SW480 (cell line): ENCODE data around the gene PTK7.
"Not testable (repeated sequence)": the region's sequence is repeated elsewhere in the genome, so short reads cannot be mapped to it uniquely, and the experiment has no call there.

Experiments used
- DNase-seq: peaks from one replicate; pipeline ENCODE4 v3.0.0-alpha.2; 2016; ENCODE audit warnings: low spot score

The PTK7 gene

DNA sequence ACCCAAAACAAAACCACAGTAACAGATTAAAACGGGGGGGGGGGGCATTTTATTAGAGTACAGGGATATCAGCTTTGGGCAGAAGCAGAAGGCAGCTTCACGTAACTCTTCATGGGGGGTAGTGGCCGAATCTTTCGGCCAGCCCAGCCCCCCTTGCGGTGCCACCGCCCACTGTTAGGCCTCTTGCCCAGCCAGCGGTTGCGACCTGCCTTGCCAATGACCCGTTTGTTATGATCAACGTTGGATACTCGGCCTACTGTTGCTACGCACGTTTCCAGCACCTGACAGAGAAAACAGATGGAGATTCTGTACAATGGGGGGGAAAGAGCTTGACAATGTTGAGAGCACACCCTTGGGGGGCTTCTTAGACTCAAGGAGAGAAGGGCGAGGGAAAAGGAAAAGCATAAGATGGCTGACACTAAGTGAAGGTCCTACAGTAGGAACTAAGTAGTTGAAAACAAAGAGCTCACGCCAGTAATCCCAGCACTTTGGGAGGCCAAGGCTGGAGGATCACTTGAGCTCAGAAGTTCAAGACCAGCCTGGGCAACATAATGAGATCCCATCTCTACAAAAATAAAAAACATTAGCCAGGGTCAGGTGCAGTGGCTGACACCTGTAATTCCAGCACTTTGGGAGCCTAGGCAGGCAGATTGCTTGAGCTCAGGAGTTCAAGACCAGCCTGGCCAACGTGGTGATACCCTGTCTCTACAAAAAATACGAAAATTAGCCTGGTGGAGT is 21.7 kb upstream of the PTK7 start:
- DNase-seq = no peak

GRCh38 chr6:43055966-43056365 is 20.1 kb upstream of the PTK7 start:
- DNase-seq = no peak

DNA sequence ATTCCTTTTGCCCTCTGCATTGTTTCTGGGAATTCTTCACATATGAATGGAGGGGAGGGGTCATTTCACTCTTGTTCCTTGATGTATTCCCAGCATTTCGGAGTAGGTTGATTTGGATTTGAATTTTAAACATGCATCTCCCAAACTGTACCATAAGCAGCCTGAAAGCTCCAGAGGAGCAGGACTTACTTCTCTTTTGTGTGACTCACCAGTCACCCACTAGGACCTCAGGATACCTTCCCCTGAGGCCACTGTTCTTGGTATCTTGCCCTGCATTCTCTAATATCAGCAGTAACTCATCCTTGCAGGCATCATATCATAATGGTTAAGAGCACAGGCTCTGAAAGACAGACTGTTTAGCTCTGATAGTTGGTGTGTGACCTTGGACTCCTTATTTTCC is 17.6 kb upstream of the PTK7 start:
- no peak for DNase-seq

DNA sequence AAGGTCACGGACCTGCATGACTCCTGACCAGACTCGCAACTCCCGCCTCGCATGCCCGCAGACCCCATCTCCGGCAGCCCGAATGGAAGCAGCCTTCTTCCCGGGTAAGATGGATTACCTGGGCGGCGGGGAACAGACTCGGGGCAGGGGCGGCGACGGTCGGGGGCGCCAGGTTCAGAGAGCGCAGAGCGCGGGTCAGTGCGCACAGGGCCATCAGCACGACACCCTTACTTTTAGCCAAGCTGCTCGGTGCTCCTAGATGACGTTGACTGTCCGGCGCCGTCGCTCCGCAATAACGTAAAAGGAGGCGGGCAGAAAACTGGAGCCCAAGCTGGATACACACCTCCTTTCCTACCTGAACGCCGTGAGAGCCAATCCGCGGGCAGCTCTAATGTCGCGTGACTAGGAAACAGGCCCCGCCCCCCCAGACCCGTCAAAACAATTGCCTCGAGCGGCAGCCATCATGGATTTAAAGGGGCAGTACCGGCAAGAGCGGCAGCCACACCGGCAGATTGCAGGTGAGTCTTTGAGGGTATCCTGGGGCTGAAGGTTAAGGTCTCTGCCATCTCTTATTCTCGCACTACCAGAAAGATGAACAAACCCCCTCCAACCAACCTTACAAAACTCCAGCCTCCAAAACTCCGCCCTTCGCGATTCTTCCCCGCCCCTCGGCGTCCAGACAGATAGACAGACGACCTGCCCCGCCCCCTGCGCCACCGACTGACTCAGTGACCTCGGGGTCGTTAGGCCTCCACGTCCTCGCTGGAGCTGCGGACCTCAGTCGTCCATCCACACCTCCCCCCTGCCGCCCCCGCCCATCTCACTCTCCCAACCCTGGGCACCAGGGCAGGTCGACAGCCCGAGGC is 16.7 kb upstream of the PTK7 start, which contains the start of the genes KLC4 and MRPL2:
KLC4 (plus strand) TSS at position 464 of the 866 bp plus-strand sequence. CDS start 1,705 bp downstream, outside the sequence.
MRPL2 (minus strand) TSS at position 267 of the 866 bp plus-strand sequence; CDS start at position 214, 53 bp downstream.
- peak; percentile 98 for DNase-seq

GRCh38 chr6:43060034-43060754 is 15.9 kb upstream of the PTK7 start:
- DNase-seq = peak; percentile 56

- DNase-seq = no peak
Observed at GRCh38 chr6:43060755-43061633, 15.1 kb upstream of the PTK7 start.

- no peak for DNase-seq
Observed at GRCh38 chr6:43061861-43062260, 14.3 kb upstream of the PTK7 start.

GRCh38 chr6:43062818-43063217 is 13.3 kb upstream of the PTK7 start:
- no peak for DNase-seq

- peak; percentile 68 for DNase-seq
Observed at GRCh38 chr6:43070028-43070632, 6.0 kb upstream of the PTK7 start.

DNA sequence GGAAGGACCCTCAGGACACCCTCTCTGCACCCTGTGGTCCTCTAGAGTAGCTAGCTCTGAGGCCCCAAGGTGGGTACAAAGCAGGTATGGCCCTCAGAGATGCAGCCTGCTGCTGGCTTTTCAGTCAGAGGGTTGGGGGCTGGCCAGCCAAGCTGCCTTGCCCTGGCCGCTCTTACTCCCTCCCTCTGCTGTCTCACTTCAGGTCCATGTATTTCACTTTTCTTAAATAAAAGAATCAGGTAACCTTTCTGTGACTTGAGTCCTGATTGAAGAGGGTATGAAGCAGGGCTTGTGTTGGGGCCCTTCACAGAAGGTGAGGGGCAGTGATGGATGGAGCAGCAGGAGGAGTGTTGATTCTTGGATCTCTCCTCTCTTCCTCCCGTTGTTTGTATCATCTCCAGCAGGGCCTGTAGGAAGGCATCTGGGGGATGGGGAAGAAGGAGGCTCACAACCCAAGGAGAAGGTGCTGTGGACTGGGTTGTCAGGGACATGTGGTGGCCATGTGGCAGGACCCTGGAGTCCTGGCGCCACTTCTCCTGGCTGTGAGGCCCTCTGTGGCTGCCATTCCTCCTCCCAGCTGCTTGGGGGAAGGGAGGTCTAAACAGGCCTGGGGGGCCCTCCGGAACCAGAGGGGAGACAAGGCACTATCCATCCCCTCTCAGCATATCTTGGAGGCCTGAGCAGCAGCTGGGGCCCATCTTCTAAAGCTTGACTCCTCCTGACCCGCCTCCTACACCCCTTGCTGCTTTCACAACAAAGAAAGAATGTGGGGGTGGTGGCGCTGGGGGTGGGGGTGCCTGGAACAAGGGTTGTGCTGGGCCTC is 1.1 kb upstream of the PTK7 start:
- DNase-seq = no peak

DNA sequence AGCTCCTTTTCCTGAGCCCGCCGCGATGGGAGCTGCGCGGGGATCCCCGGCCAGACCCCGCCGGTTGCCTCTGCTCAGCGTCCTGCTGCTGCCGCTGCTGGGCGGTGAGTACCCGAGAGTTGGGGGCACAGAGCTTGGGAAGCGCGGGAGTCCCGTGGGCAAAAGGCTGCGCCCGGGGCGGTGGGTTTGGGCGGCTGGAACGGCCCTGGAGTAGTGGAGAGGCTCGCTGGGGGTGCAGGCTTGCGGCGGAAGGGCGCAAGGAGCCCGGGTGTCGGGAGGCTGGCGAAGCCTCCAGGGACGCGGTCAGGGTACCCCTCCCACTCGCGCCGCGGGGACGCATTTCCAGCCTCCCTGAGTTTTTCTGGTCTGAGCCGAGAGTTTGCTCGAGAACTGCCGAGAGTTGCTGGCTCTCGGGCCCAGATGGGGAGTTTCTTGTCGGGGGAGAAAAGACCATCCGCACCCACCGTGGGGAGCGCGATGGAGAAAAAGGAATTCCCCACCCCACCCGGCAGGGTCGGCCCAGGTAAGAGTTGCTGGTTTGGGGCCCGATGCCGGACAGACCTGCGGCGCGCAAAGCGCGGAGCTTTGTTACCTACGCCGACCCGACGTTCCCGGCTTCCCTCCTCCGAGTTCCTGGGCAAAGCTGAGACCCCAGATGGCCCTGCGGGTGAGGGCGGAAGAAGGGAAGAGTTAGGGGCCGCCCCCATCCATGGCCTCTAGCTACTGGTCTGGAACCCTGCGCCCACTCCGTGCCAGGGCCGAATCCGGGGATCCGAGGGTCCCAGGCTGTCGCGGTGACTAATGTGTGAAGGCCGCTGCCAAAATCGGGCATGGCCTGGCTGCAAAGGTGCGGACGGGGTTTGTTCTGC is 584 bp downstream of the PTK7 start:
- no peak for DNase-seq

DNA sequence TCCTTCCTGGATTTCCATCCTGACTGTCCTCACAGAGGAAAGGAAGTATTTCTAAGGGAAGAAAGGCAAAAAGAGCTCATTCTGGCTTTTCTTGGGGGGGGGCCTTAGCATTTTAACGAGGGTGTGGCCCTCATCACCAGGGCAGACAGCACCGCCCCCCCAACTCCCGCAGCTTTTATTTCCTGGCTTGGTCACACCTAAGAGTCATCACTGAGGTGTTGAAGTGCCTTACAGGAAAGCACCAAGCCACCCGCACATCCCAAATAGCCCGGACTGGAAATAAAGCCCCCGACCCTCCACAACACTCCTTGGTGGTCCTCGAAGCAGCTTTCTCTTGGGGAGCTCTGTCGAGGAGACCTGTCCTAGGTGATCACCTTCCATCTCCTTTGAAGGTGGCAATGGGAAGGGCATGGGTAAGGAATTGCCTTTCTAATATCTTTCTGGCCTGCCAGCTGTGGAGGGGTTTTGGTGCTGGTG is 1.3 kb downstream of the PTK7 start:
- no peak for DNase-seq

DNA sequence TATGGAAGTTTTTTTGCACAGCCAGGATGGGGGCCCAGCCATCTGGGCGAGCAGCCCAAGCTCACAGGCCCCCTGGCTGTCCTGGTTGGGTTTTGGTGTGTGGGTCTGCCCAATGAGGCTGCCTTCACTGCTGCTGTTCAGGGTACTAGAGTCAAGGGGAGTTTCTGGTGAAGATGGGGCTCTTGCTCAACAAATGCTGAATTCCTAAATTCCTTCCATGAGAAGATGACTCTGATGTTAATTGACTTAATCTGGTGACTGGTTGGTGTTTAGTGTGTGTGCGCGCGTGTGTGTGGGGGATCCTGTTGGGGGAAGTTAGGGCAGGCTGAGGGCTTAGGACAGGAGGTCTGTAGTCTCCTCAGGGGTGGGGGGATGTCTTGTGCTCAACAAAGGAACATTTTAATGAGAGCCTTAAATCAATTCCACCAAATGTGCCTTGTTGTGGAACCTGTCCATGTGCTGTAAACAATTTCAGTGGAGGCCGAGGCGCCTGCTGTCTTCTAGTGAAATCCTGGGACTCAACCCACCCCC is 1.9 kb downstream of the PTK7 start:
- no peak for DNase-seq

- no peak for DNase-seq
Observed at GRCh38 chr6:43078691-43079090, 2.6 kb downstream of the PTK7 start.

GRCh38 chr6:43081043-43081442 is 4.9 kb downstream of the PTK7 start:
- no peak for DNase-seq

DNA sequence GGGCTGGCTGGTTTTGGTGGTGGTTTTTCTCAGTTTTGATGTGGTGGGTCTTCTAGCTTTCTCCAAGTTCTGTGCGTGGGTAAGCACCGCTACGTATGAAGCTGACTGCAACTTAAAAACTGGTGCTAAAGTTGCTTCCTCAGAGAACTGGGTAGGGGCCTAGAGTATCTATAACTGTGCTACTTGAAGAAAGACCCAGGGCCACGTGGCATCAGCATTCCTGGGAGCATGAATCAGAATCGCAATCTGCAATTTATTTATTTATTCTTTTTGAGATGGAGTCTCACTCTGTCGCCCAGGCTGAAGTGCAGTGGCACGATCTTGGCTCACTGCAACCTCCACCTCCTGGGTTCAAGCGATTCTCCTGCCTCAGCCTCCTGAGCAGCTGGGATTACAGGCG is 5.8 kb downstream of the PTK7 start:
- not testable (repeated sequence) for DNase-seq

GRCh38 chr6:43082806-43083655 is 6.9 kb downstream of the PTK7 start:
- no peak for DNase-seq
